PFSK-1 (cell line): Measurements from ENCODE around the gene ADARB1.

Experiments
- FOXP2 ChIP-seq: optimal IDR thresholded peaks from 2 replicates; pipeline ENCODE3; 2011; ENCODE audit warnings: borderline replicate concordance, control low read depth, inconsistent platforms; ENCODE audit not compliant: insufficient read depth; ENCODE audit errors: extremely low read length, extremely low read depth
- POLR2AphosphoS5 ChIP-seq: IDR thresholded peaks from 2 replicates; pipeline ENCODE4 v1.6.1; 2012; ENCODE audit warnings: low read depth, mild to moderate bottlenecking, control low read depth, low read length, moderate library complexity
- SIN3A ChIP-seq: IDR thresholded peaks from 2 replicates; pipeline ENCODE4 v1.6.1; 2012; ENCODE audit warnings: mild to moderate bottlenecking, low read length, moderate library complexity, borderline replicate concordance; ENCODE audit not compliant: insufficient read depth
- TAF1 ChIP-seq: IDR thresholded peaks from 2 replicates; pipeline ENCODE4 v1.6.1; 2012; ENCODE audit warnings: low read length, control low read depth, borderline replicate concordance; ENCODE audit not compliant: insufficient read depth
- TF ChIP-seq, protein P1 (sequence below), 2 experiments: IDR thresholded peaks; 2 replicates each; pipeline versions ENCODE4 v1.6.1 to v1.8.0; 2011 to 2012; ENCODE audit warnings: low read depth in 2 of 2, low read length in 2 of 2, control low read depth in 1 of 2, inconsistent platforms in 1 of 2, mild to moderate bottlenecking in 1 of 2, moderate library complexity in 1 of 2; ENCODE audit not compliant: insufficient read depth in 1 of 2

The ADARB1 gene

DNA sequence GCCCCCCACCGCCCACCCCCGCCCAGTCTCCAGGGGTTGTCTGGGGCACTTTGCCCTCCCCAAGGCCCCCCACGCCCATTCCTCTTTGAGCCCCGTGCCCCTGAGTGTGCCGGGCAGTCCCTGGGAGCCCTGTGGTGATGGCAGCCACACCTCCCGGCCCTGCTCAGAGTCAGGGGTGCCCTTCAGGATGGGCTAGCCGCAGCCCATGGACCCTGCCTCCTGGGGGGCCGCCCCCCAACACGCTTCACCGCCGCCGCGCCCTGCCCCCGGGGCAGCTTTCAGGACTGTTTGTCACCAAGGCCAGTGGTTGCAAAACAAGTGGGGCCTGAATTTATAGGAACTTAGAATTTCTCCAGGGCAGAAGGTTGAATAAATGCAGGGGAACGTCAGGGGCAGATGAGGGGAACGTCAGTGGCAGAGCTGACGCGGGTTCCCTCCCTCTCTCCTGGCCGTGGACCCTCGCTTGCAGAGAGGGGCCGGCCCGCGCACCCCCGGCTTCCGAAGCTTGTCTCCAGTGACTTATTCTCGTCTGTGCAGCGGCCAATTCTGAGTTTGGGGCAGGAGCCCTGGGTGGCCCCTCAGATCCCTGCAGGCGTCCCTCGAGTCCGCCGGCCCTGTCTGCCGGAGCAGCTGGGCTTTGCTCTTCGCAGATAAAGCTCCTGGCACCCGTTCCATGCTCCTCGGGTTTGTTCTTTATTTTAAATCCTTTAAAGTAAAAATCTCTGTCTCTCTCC, 41.2 kb upstream of the ADARB1 start:
- TF ChIP-seq POLR2AphosphoS5 (no peak), SIN3A (no peak), FOXP2 (no peak), TAF1 (no peak)
- TF ChIP-seq, protein P1, sequence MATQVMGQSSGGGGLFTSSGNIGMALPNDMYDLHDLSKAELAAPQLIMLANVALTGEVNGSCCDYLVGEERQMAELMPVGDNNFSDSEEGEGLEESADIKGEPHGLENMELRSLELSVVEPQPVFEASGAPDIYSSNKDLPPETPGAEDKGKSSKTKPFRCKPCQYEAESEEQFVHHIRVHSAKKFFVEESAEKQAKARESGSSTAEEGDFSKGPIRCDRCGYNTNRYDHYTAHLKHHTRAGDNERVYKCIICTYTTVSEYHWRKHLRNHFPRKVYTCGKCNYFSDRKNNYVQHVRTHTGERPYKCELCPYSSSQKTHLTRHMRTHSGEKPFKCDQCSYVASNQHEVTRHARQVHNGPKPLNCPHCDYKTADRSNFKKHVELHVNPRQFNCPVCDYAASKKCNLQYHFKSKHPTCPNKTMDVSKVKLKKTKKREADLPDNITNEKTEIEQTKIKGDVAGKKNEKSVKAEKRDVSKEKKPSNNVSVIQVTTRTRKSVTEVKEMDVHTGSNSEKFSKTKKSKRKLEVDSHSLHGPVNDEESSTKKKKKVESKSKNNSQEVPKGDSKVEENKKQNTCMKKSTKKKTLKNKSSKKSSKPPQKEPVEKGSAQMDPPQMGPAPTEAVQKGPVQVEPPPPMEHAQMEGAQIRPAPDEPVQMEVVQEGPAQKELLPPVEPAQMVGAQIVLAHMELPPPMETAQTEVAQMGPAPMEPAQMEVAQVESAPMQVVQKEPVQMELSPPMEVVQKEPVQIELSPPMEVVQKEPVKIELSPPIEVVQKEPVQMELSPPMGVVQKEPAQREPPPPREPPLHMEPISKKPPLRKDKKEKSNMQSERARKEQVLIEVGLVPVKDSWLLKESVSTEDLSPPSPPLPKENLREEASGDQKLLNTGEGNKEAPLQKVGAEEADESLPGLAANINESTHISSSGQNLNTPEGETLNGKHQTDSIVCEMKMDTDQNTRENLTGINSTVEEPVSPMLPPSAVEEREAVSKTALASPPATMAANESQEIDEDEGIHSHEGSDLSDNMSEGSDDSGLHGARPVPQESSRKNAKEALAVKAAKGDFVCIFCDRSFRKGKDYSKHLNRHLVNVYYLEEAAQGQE (IDR thresholded peaks at IDR 0.05; ENCODE audit: insufficient read depth in 1 of 2, low read depth in 2 of 2, low read length in 2 of 2) = no peak

DNA sequence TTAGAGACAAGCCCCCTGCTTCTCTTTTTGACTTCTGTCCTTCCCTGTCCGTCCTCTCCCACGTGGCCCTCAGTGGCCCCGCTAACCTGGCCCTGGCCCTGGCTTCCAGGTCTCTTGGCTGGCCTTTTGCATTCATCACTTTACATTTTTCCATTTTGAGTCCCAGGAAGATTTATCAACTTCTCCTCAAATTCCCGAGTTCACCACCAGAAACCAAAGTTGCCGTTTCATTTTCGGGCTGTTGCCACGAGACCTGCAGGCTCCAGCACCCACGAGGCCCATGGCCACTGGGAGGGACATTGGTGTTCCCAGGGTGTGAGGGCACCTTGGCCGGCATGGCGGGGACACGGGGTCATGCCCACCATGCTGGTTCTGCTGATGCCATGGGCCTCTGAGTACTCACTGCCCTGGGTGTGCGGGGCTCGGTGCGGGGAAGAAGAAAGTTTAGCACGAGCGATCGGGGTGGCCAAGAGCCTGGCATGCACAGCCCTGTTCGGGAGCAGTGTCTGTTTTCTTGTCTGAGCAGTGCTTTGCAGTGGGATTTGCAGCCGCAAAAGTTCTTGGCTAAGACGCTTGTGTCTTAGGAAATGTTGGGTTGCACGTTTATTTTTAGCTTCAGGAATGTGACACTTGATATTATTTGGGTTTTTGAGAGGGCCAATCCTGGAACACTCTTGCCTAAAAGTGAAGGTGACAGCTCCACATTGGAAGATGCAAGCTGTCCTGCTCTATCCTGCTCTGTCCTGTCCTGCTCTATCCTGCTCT, 40.4 kb upstream of the ADARB1 start:
- TF ChIP-seq SIN3A = no peak
- TF ChIP-seq, protein P1 (IDR thresholded peaks at IDR 0.05; ENCODE audit: insufficient read depth in 1 of 2, low read depth in 2 of 2, low read length in 2 of 2) = no peak
- TF ChIP-seq TAF1 = no peak
- TF ChIP-seq FOXP2 = no peak
- TF ChIP-seq POLR2AphosphoS5 = no peak

DNA sequence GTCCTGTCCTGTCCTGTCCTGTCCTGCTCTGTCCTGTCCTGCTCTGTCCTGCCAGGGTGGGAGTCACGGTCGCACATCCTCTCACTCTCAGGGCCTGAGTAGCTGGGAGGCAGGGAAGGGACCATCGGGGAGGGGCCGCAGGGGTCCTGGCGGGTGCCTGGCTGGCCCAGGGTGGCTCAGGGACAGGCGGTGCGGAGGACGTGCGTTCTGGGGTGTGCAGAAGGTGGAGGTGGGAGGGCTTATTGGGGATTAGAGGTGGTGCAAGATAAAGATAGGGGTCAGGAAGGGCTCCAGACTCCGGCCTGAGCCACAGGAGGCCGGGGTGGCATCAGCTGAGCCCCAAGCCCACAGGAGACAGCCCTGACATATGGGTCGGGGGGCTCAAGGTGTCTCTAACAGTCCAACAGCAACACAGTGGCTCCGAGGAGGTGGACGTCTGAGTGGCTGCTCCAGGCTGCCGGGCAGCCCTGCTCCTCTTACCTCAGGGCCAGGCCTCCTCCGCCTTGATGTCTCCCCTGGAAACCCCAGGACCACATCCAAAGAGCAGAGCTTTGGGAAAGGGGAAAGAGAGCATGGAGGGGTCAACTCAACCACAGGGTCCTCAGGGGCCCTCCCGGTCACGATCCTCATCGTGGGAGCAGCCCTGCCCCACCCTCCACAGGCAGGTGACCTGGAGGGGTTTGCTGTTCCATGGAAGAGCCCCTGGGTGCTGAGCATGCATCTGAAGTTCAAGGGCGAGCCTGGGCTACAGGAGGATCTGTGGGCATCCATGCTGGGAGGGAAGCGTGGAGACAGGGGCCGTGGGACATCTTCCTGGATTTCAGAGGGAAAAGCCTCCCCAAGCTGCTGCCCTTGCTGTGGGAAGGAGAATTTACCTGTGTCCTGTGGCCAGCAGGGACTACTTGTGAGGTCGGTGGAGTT, 39.6 kb upstream of the ADARB1 start:
- TF ChIP-seq TAF1 = no peak
- TF ChIP-seq, protein P1 (IDR thresholded peaks at IDR 0.05; ENCODE audit: insufficient read depth in 1 of 2, low read depth in 2 of 2, low read length in 2 of 2) = no peak
- TF ChIP-seq FOXP2 = no peak

DNA sequence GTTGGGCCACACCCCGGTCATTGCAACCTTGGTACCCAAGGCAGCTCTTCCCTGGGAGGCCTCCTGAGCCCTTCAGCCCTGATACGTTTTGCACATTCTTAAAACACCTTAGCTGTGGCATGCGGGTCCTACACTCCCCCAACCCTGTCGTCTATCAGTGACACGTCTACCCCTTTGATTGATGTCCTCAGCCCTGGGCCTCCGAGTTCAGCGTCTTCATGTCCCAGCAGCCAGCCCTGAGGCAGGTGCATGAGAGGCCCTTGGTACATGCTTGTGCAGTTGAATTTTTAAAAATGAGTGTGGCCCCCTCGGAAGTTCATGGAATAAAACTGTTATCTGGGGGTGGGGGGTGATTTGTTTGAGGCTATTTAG, 38.9 kb upstream of the ADARB1 start:
- TF ChIP-seq, protein P1 (IDR thresholded peaks at IDR 0.05; ENCODE audit: insufficient read depth in 1 of 2, low read depth in 2 of 2, low read length in 2 of 2) = no peak
- TF ChIP-seq FOXP2 (no peak), SIN3A (no peak), POLR2AphosphoS5 (no peak), TAF1 (no peak)
